K562 (cell line): ENCODE measurements around the gene AGAP3. TPM values are rescaled to one million over a fixed set of nuclear protein-coding genes. Genes with fewer than 3 reads are reported as not detected.

ENCODE experiments used
- CBX2 ChIP-seq: fragments of 200-600 bp; sonication (generic); IDR thresholded peaks from one replicate; pipeline ENCODE4 v1.6.1; 2012; ENCODE audit warnings: mild to moderate bottlenecking, low read length, inconsistent platforms; ENCODE audit not compliant: insufficient read depth, poor library complexity, severe bottlenecking
- CSDE1 ChIP-seq, 2 experiments: fragments of 450-650 bp; IDR thresholded peaks; 2 replicates each; pipeline ENCODE4 v1.6.1; 2016; ENCODE audit warnings: mild to moderate bottlenecking in 1 of 2
- E2F1 ChIP-seq: sonication (generic); formaldehyde crosslinking; IDR thresholded peaks from 2 replicates; pipeline ENCODE4 v1.8.1; 2023; ENCODE audit warnings: mild to moderate bottlenecking, missing genetic modification reagents, moderate library complexity
- FOXJ3 ChIP-seq: sonication (generic); formaldehyde crosslinking; IDR thresholded peaks from 2 replicates; pipeline ENCODE4 v1.4.0; 2020; ENCODE audit warnings: mild to moderate bottlenecking, missing genetic modification reagents
- HLTF ChIP-seq: fragments of 450-650 bp; IDR thresholded peaks from 2 replicates; pipeline ENCODE4 v1.6.1; 2016
- MTA1 ChIP-seq: fragments of 450-650 bp; IDR thresholded peaks from 2 replicates; pipeline ENCODE4 v1.6.1; 2017; ENCODE audit warnings: borderline replicate concordance
- NFIC ChIP-seq: fragments of 450-650 bp; IDR thresholded peaks from 2 replicates; pipeline ENCODE4 v1.6.1; 2017; ENCODE audit warnings: mild to moderate bottlenecking, inconsistent platforms
- SMAD4 ChIP-seq: fragments of 250-450 bp; sonication (Bioruptor Pico); conservative IDR thresholded peaks from 2 replicates; pipeline ENCODE4 v1.8.0; 2021; ENCODE audit warnings: inconsistent platforms, mild to moderate bottlenecking, moderate library complexity
- SMARCA5 ChIP-seq: fragments of 450-650 bp; IDR thresholded peaks from 2 replicates; pipeline ENCODE4 v1.6.1; 2016
- TRIM25 ChIP-seq: fragments of 450-650 bp; IDR thresholded peaks from 2 replicates; pipeline ENCODE4 v1.7.0; 2016; ENCODE audit warnings: borderline replicate concordance
- ZBTB2 ChIP-seq: fragments of 450-650 bp; IDR thresholded peaks from 2 replicates; pipeline ENCODE4 v1.6.1; 2016; ENCODE audit warnings: antibody characterized with exemption
- ZBTB7A ChIP-seq: IDR thresholded peaks from 2 replicates; pipeline ENCODE4 v1.6.1; 2011; ENCODE audit warnings: low read depth, mild to moderate bottlenecking, low read length, moderate library complexity, borderline replicate concordance; ENCODE audit not compliant: control insufficient read depth
- ZNF121 ChIP-seq: sonication (generic); formaldehyde crosslinking; conservative IDR thresholded peaks from 2 replicates; pipeline ENCODE4 v1.8.0; 2022; ENCODE audit warnings: missing genetic modification reagents
- ZNF146 ChIP-seq: IDR thresholded peaks from one replicate; pipeline ENCODE4 v1.6.1; 2018; ENCODE audit warnings: missing compliant biosample characterization; ENCODE audit not compliant: unreplicated experiment
- ZNF174 ChIP-seq: fragments of 250-450 bp; sonication (Bioruptor Pico); IDR thresholded peaks from 2 replicates; pipeline ENCODE4 v1.4.0; 2020; ENCODE audit warnings: mild to moderate bottlenecking
- ZNF23 ChIP-seq: fragments of 250-450 bp; sonication (Bioruptor Pico); IDR thresholded peaks from 2 replicates; pipeline ENCODE4 v1.4.0; 2020; ENCODE audit warnings: mild to moderate bottlenecking
- ZNF408 ChIP-seq: fragments of 250-450 bp; sonication (Bioruptor Pico); IDR thresholded peaks from 2 replicates; pipeline ENCODE4 v1.4.0; 2020; ENCODE audit warnings: low read depth, mild to moderate bottlenecking, moderate library complexity
- polyA plus RNA-seq, 8 experiments: library from polyadenylated mRNA; depleted of rRNA in 4 of 8; stranded (reverse) in 5 of 8; unstranded in 3 of 8; fragments of >200 nt; fragmentation: Nextera tagmentation in 2 of 8; fragmentation: Illumina TruSeq in 1 of 8; extraction: Ambion mirVana in 2 of 8; extraction: Trizol in 1 of 8; gene quantifications; 2 replicates each; pipeline versions ENCODE4 v1.2.1 to v1.2.3, GENCODE V29; 2011 to 2014; ENCODE audit warnings: inconsistent platforms in 1 of 8, missing spikeins in 1 of 8
- total RNA-seq, 7 experiments: library from RNA; depleted of rRNA in 6 of 7; stranded (reverse); fragments of >200 nt in 6 of 7; fragmentation: Illumina TruSeq in 2 of 7; extraction: Trizol in 2 of 7; gene quantifications; 2 replicates each; pipeline versions ENCODE4 v1.2.1 to v1.2.3, GENCODE V29; 2011 to 2021; ENCODE audit warnings: low replicate concordance in 1 of 7
- TF ChIP-seq, protein P1 (sequence below): sonication (generic); formaldehyde crosslinking; IDR thresholded peaks from 2 replicates; pipeline ENCODE4 v1.8.1; 2023; ENCODE audit warnings: mild to moderate bottlenecking, missing genetic modification reagents
- TF ChIP-seq, protein P2 (sequence below): fragments of 250-450 bp; sonication (Bioruptor Pico); IDR thresholded peaks from 2 replicates; pipeline ENCODE4 v1.5.0; 2020; ENCODE audit warnings: mild to moderate bottlenecking, borderline replicate concordance

Gene AGAP3
- total and polyA plus RNA-seq, 9 of the 15 experiments (the other 6 are each of a cell fraction or from before 2014, with no cell fraction given), result 3.4 to 208 (median 62.2) TPM

- TF ChIP-seq, protein P1, sequence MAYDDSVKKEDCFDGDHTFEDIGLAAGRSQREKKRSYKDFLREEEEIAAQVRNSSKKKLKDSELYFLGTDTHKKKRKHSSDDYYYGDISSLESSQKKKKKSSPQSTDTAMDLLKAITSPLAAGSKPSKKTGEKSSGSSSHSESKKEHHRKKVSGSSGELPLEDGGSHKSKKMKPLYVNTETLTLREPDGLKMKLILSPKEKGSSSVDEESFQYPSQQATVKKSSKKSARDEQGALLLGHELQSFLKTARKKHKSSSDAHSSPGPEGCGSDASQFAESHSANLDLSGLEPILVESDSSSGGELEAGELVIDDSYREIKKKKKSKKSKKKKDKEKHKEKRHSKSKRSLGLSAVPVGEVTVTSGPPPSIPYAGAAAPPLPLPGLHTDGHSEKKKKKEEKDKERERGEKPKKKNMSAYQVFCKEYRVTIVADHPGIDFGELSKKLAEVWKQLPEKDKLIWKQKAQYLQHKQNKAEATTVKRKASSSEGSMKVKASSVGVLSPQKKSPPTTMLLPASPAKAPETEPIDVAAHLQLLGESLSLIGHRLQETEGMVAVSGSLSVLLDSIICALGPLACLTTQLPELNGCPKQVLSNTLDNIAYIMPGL (CRISPR knock-in tag), result no peak
- no peak for TF ChIP-seq ZNF174 (CRISPR knock-in tag)
- TF ChIP-seq ZBTB7A, result no peak
- 0 out of 2 replicates have a peak, but pooled peaks have one; percentile 17 for TF ChIP-seq TRIM25
- TF ChIP-seq SMARCA5, result peak; percentile 73
- no peak for TF ChIP-seq CBX2
- 0 out of 2 replicates have a peak, but pooled peaks have one; percentile 40 for TF ChIP-seq HLTF
- TF ChIP-seq E2F1 (CRISPR knock-in tag), result no peak
- TF ChIP-seq, protein P2, sequence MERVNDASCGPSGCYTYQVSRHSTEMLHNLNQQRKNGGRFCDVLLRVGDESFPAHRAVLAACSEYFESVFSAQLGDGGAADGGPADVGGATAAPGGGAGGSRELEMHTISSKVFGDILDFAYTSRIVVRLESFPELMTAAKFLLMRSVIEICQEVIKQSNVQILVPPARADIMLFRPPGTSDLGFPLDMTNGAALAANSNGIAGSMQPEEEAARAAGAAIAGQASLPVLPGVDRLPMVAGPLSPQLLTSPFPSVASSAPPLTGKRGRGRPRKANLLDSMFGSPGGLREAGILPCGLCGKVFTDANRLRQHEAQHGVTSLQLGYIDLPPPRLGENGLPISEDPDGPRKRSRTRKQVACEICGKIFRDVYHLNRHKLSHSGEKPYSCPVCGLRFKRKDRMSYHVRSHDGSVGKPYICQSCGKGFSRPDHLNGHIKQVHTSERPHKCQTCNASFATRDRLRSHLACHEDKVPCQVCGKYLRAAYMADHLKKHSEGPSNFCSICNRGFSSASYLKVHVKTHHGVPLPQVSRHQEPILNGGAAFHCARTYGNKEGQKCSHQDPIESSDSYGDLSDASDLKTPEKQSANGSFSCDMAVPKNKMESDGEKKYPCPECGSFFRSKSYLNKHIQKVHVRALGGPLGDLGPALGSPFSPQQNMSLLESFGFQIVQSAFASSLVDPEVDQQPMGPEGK, result no peak
- TF ChIP-seq MTA1, result 0 out of 2 replicates have a peak, but pooled peaks have one; percentile 18
- no peak for TF ChIP-seq ZNF408 (CRISPR knock-in tag)
- TF ChIP-seq ZNF121, result peak; percentile 92
- TF ChIP-seq NFIC, result no peak
- TF ChIP-seq ZNF146 (CRISPR knock-in tag), result no peak
- peak; percentile 50; the same call in 1 of the 2 replicates for TF ChIP-seq ZBTB2
- TF ChIP-seq ZNF23 (CRISPR knock-in tag), result no peak
- TF ChIP-seq CSDE1 (IDR thresholded peaks at IDR 0.05), result 0 out of 4 replicates have a peak, but pooled peaks of 1 of the 2 experiments have one; percentile 54
- no peak for TF ChIP-seq SMAD4 (CRISPR knock-in tag)
- no peak for TF ChIP-seq FOXJ3
These were observed 8.4 kb downstream of the AGAP3 start (continued) for GRCh38 chr7:151094675-151095074.
